ENCODE data around the gene SPTY2D1.

GRCh38 chr11:18682466-18682865, 48.3 kb upstream of the SPTY2D1 start:
- TF ChIP-seq, protein P1, sequence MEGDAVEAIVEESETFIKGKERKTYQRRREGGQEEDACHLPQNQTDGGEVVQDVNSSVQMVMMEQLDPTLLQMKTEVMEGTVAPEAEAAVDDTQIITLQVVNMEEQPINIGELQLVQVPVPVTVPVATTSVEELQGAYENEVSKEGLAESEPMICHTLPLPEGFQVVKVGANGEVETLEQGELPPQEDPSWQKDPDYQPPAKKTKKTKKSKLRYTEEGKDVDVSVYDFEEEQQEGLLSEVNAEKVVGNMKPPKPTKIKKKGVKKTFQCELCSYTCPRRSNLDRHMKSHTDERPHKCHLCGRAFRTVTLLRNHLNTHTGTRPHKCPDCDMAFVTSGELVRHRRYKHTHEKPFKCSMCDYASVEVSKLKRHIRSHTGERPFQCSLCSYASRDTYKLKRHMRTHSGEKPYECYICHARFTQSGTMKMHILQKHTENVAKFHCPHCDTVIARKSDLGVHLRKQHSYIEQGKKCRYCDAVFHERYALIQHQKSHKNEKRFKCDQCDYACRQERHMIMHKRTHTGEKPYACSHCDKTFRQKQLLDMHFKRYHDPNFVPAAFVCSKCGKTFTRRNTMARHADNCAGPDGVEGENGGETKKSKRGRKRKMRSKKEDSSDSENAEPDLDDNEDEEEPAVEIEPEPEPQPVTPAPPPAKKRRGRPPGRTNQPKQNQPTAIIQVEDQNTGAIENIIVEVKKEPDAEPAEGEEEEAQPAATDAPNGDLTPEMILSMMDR (IDR thresholded peaks at IDR 0.05) = no peak
- TF ChIP-seq EP300 (IDR thresholded peaks at IDR 0.05; ENCODE audit: low read depth) (no peak), POLR2AphosphoS5 (IDR thresholded peaks at IDR 0.05) (no peak)
